MM.1S (cell line): ENCODE results near the gene EFEMP2.

Experiments
- DNase-seq: peaks from one replicate; pipeline ENCODE4 v3.0.0-alpha.2; 2015
- H2AFZ ChIP-seq: fragments of 300-600 bp; sonication (generic); 2 replicates; pipeline ENCODE4 v1.6.0; 2016; ENCODE audit warnings: antibody characterized with exemption, low read length
- H3F3A ChIP-seq: fragments of 300-600 bp; sonication (generic); 2 replicates; pipeline ENCODE4 v1.6.1; 2016; ENCODE audit warnings: mild to moderate bottlenecking, antibody characterized with exemption, low read length, moderate library complexity, mixed read lengths; ENCODE audit not compliant: insufficient read depth
- H3K27ac ChIP-seq: fragments of 300-600 bp; sonication (generic); 2 replicates; pipeline ENCODE4 v1.5.1; 2016; ENCODE audit warnings: mild to moderate bottlenecking, low read length
- H3K27me3 ChIP-seq: fragments of 300-600 bp; sonication (generic); replicated peaks from 2 replicates; pipeline ENCODE4 v1.6.0; 2016; ENCODE audit warnings: low read length; ENCODE audit not compliant: insufficient read depth
- H3K36me3 ChIP-seq: fragments of 300-600 bp; sonication (generic); replicated peaks from 2 replicates; pipeline ENCODE4 v1.6.1; 2016; ENCODE audit warnings: mild to moderate bottlenecking, low read length, mixed read lengths; ENCODE audit not compliant: insufficient read depth
- H3K4me1 ChIP-seq: fragments of 300-600 bp; sonication (generic); 2 replicates; pipeline ENCODE4 v1.6.1; 2016; ENCODE audit warnings: low read length, mixed read lengths
- H3K4me2 ChIP-seq: fragments of 300-600 bp; sonication (generic); 2 replicates; pipeline ENCODE4 v1.6.0; 2016; ENCODE audit warnings: low read depth, low read length
- H3K4me3 ChIP-seq: fragments of 300-600 bp; sonication (generic); 2 replicates; pipeline ENCODE4 v1.5.1; 2016; ENCODE audit warnings: low read length, mixed read lengths
- H3K79me2 ChIP-seq: fragments of 300-600 bp; sonication (generic); 2 replicates; pipeline ENCODE4 v1.6.1; 2016; ENCODE audit warnings: mixed run types, low read length, mixed read lengths
- H3K9ac ChIP-seq: fragments of 300-600 bp; sonication (generic); 2 replicates; pipeline ENCODE4 v1.6.1; 2016; ENCODE audit warnings: low read length, mixed read lengths
- H3K9me2 ChIP-seq: fragments of 300-600 bp; sonication (generic); replicated peaks from 2 replicates; pipeline ENCODE4 v1.6.1; 2016; ENCODE audit warnings: mild to moderate bottlenecking, low read length, mixed read lengths; ENCODE audit not compliant: insufficient read depth
- H3K9me3 ChIP-seq: fragments of 300-600 bp; sonication (generic); replicated peaks from 2 replicates; pipeline ENCODE4 v1.6.1; 2016; ENCODE audit warnings: mild to moderate bottlenecking, low read length, mixed read lengths; ENCODE audit not compliant: insufficient read depth
- H4K20me1 ChIP-seq: fragments of 300-600 bp; sonication (generic); 2 replicates; pipeline ENCODE4 v1.6.1; 2016; ENCODE audit warnings: mild to moderate bottlenecking, low read length, moderate library complexity, mixed read lengths; ENCODE audit not compliant: insufficient read depth
- CTCF ChIP-seq: fragments of 300-600 bp; sonication (generic); IDR thresholded peaks from 2 replicates; pipeline ENCODE4 v1.5.1; 2016; ENCODE audit warnings: antibody characterized with exemption, low read length, mixed read lengths
- EZH2 ChIP-seq: fragments of 300-600 bp; sonication (generic); optimal IDR thresholded peaks from 2 replicates; pipeline ENCODE3; 2017; ENCODE audit warnings: low read depth, mild to moderate bottlenecking, antibody characterized with exemption, low read length, mixed read lengths
- EZH2phosphoT487 ChIP-seq: fragments of 300-600 bp; sonication (generic); IDR thresholded peaks from 2 replicates; pipeline ENCODE4 v1.6.1; 2018; ENCODE audit warnings: antibody characterized with exemption, low read length

Gene EFEMP2

GRCh38 chr11:65900899-65901180 lies 28.2 kb upstream of the EFEMP2 start:
- H3K9me3 ChIP-seq: no peaks in the 10 kb centered on the region
- H3K36me3 ChIP-seq: no peaks in the 10 kb centered on the region
- TF ChIP-seq EZH2 (no peak), EZH2phosphoT487 (no peak), CTCF (no peak)
- H3K9ac ChIP-seq: no peak overlapping the region
- peaks cover 13% of the 10 kb centered on the region; the same call in 1 of the 2 replicates for H3F3A ChIP-seq
- H3K4me2 ChIP-seq: peak overlapping the region; percentile 76; the same call in 1 of the 2 replicates
- peaks cover 11% of the 10 kb centered on the region for H3K27me3 ChIP-seq
- no peak overlapping the region for H3K27ac ChIP-seq
- H3K4me1 ChIP-seq: peaks cover 26% of the 10 kb centered on the region
- DNase-seq: no peak
- H3K9me2 ChIP-seq: no peaks in the 10 kb centered on the region
- H4K20me1 ChIP-seq: no peaks in the 10 kb centered on the region
- H3K4me3 ChIP-seq: peak overlapping the region; percentile 59; the same call in 1 of the 2 replicates
- no peak overlapping the region for H2AFZ ChIP-seq
- H3K79me2 ChIP-seq: no peaks in the 10 kb centered on the region

GRCh38 chr11:65900125-65900898 lies 27.7 kb upstream of the EFEMP2 start, which contains the start of gene FOSL1:
Gene FOSL1, minus strand, starts transcription at chr11:65900388. Its CDS starts 49 bp downstream, at chr11:65900339.
- peak within 1 kb of the TSS; percentile 76 for H3K4me2 ChIP-seq
- peak; percentile 90 for DNase-seq
- H2AFZ ChIP-seq: peak within 1 kb of the TSS; percentile 26
- H3K4me1 ChIP-seq: peaks cover 26% of the 10 kb centered on the region
- H3K9me2 ChIP-seq: no peaks in the 10 kb centered on the region
- H3K9me3 ChIP-seq: no peaks in the 10 kb centered on the region
- H3K4me3 ChIP-seq: peak within 1 kb of the TSS; percentile 59
- no peaks in the 10 kb centered on the region for H3K79me2 ChIP-seq
- peaks cover 11% of the 10 kb centered on the region for H3K27me3 ChIP-seq
- no peaks in the 10 kb centered on the region for H4K20me1 ChIP-seq
- H3K27ac ChIP-seq: no peak within 1 kb of the TSS
- H3K36me3 ChIP-seq: no peaks in the 10 kb centered on the region
- TF ChIP-seq EZH2phosphoT487: no peak
- TF ChIP-seq CTCF: no peak
- TF ChIP-seq EZH2: no peak
- H3K9ac ChIP-seq: peak within 1 kb of the TSS; percentile 58; the same call in 1 of the 2 replicates
- H3F3A ChIP-seq: peaks cover 13% of the 10 kb centered on the region; the same call in 1 of the 2 replicates

- Histone ChIP-seq H3K4me3 (peak overlapping the region; percentile 59), H4K20me1 (no peaks in the 10 kb centered on the region), H3K9me2 (no peaks in the 10 kb centered on the region), H3K79me2 (no peaks in the 10 kb centered on the region), H3K27ac (no peak overlapping the region), H3K9me3 (no peaks in the 10 kb centered on the region), H3K4me2 (peak overlapping the region; percentile 76), H3K36me3 (no peaks in the 10 kb centered on the region), H3K4me1 (peaks cover 26% of the 10 kb centered on the region), H3K27me3 (peaks cover 11% of the 10 kb centered on the region), H3K9ac (peak overlapping the region; percentile 58; the same call in 1 of the 2 replicates), H3F3A (peaks cover 13% of the 10 kb centered on the region; the same call in 1 of the 2 replicates), H2AFZ (no peak overlapping the region)
- no peak for TF ChIP-seq EZH2
- no peak for TF ChIP-seq CTCF
- no peak for TF ChIP-seq EZH2phosphoT487
- no peak for DNase-seq
These were observed 26.9 kb upstream of the EFEMP2 start for GRCh38 chr11:65899356-65900124.
